ENCODE data around the gene MTHFD1L. TPM values are rescaled to one million over a fixed set of nuclear protein-coding genes. Genes with fewer than 3 reads are reported as not detected.

MTHFD1L gene
- total and polyA plus RNA-seq, 2 of the 8 experiments (the other 6 are each of a cell fraction or from before 2014, with no cell fraction given), result 29.2 to 105 TPM

- WGBS, 2 experiments (ENCODE audit: extremely low coverage in 1 of 2, insufficient coverage in 1 of 2, insufficient read length in 1 of 2, insufficient replicate concordance in 2 of 2, low coverage in 1 of 2, low lambda C conversion rate in 2 of 2, missing lambda C conversion rate in 1 of 2), result 90% methylated on average over 2 of the region's 2 CpGs; no CpG with 5 or more reads in 1 of the 2 experiments
- CTCF ChIA-PET (ENCODE audit: partially characterized antibody), result no interaction called here
- H3K23ac ChIP-seq (ENCODE audit: insufficient read length), result no peak overlapping the region
- H3K9me3 ChIP-seq (ENCODE audit: insufficient read depth in 2 of 2, low read depth in 1 of 2, low read length in 1 of 2), result no peaks in the 10 kb centered on the region
- H3K23me2 ChIP-seq (ENCODE audit: low read depth, low read length), result no peaks in the 10 kb centered on the region
- H4K5ac ChIP-seq (ENCODE audit: insufficient read length, low read depth, low read length), result no peak overlapping the region
- peaks cover 2 to 4% of the 10 kb centered on the region in 2 experiments for H4K20me1 ChIP-seq (replicated peaks in 1 of 2; ENCODE audit: control insufficient read depth in 1 of 2, insufficient read depth in 2 of 2, low read length in 2 of 2)
- H3K4me1 ChIP-seq (replicated peaks in 1 of 4; ENCODE audit: control insufficient read depth in 3 of 4, insufficient read depth in 4 of 4, low read length in 3 of 4), result peaks cover 0 to 2% (median 0%) of the 10 kb centered on the region in 4 experiments; a peak in 3 of 7 replicates
- H4K91ac ChIP-seq (replicated peaks; ENCODE audit: insufficient read length, low read length), result no peak overlapping the region
- no peak overlapping the region for H2AFZ ChIP-seq (ENCODE audit: low read length)
- H3K27ac ChIP-seq (ENCODE audit: low read depth, low read length), result no peak overlapping the region
- no peak overlapping the region for H2BK12ac ChIP-seq (ENCODE audit: low read depth, low read length)
- H3K36me3 ChIP-seq (ENCODE audit: control insufficient read depth in 2 of 4, insufficient read depth in 4 of 4, low read length in 3 of 4), result peaks cover 0 to 4% (median 2%) of the 10 kb centered on the region in 4 experiments; a peak in 4 of 8 replicates
- DNase-seq (ENCODE audit: low read depth in 1 of 2, low spot score in 2 of 2) (no peak), FAIRE-seq (no peak)
- H3K79me1 ChIP-seq (ENCODE audit: low read depth, low read length), result no peaks in the 10 kb centered on the region; the same call in 1 of the 2 replicates
- H3K9ac ChIP-seq (replicated peaks in 1 of 4; ENCODE audit: extremely low read depth in 1 of 4, low read depth in 3 of 4, low read length in 3 of 4), result no peak overlapping the region
- no peaks in the 10 kb centered on the region for H3K79me2 ChIP-seq (ENCODE audit: control insufficient read depth in 1 of 2, insufficient read depth in 2 of 2, low read length in 2 of 2)
- no peak overlapping the region for H3K56ac ChIP-seq (replicated peaks; ENCODE audit: insufficient read length, low read depth, low read length)
- no peaks in the 10 kb centered on the region for H3K27me3 ChIP-seq (replicated peaks in 1 of 4; ENCODE audit: control insufficient read depth in 3 of 4, extremely low read depth in 1 of 4, insufficient read depth in 3 of 4, low read length in 3 of 4)
- no peak overlapping the region for H3K18ac ChIP-seq (ENCODE audit: extremely low read depth, low read length)
- no peak overlapping the region for H3K4me3 ChIP-seq (ENCODE audit: extremely low read depth in 1 of 4, insufficient read depth in 2 of 4, low read depth in 3 of 4, low read length in 4 of 4)
- H2BK120ac ChIP-seq (replicated peaks; ENCODE audit: low read depth, low read length), result no peak overlapping the region
- no peak overlapping the region for H2AK5ac ChIP-seq (ENCODE audit: low read depth, low read length)
- H2BK15ac ChIP-seq (ENCODE audit: low read length), result no peak overlapping the region
- POLR2A ChIA-PET (ENCODE audit: partially characterized antibody), result no interaction called here
- H3K14ac ChIP-seq (ENCODE audit: insufficient read length), result no peak overlapping the region
- no peak overlapping the region for H3K4ac ChIP-seq (replicated peaks; ENCODE audit: insufficient read length, low read depth, low read length)
- H4K8ac ChIP-seq (ENCODE audit: extremely low read depth, insufficient read depth, low read length), result no peak overlapping the region
- H3K4me2 ChIP-seq (ENCODE audit: insufficient read depth in 1 of 2, low read depth in 2 of 2, low read length in 2 of 2), result no peak overlapping the region
- H2BK20ac ChIP-seq (ENCODE audit: low read length), result no peak overlapping the region
- H2BK5ac ChIP-seq (ENCODE audit: low read depth, low read length), result no peak overlapping the region
- TF ChIP-seq BRCA1 (IDR thresholded peaks at IDR 0.05; ENCODE audit: low read depth, low read length), result no peak
- TF ChIP-seq CTBP2 (IDR thresholded peaks at IDR 0.05; ENCODE audit: borderline replicate concordance, insufficient read depth, insufficient read length, low read length), result no peak
- TF ChIP-seq POU5F1 (IDR thresholded peaks at IDR 0.05; ENCODE audit: low read depth, low read length), result no peak
- no peak for TF ChIP-seq SAP30 (IDR thresholded peaks at IDR 0.05; ENCODE audit: insufficient read depth, insufficient replicate concordance, low read length)
- TF ChIP-seq POLR2AphosphoS5 (IDR thresholded peaks at IDR 0.05; ENCODE audit: low read depth, low read length), result no peak
- no peak for TF ChIP-seq SP1 (IDR thresholded peaks at IDR 0.05; ENCODE audit: low read depth, low read length)
- TF ChIP-seq EP300 (IDR thresholded peaks at IDR 0.05; ENCODE audit: borderline replicate concordance in 1 of 2, low read depth in 2 of 2, low read length in 2 of 2), result no peak
- TF ChIP-seq CHD2 (IDR thresholded peaks at IDR 0.05; ENCODE audit: low read length), result no peak
- TF ChIP-seq, protein P1, sequence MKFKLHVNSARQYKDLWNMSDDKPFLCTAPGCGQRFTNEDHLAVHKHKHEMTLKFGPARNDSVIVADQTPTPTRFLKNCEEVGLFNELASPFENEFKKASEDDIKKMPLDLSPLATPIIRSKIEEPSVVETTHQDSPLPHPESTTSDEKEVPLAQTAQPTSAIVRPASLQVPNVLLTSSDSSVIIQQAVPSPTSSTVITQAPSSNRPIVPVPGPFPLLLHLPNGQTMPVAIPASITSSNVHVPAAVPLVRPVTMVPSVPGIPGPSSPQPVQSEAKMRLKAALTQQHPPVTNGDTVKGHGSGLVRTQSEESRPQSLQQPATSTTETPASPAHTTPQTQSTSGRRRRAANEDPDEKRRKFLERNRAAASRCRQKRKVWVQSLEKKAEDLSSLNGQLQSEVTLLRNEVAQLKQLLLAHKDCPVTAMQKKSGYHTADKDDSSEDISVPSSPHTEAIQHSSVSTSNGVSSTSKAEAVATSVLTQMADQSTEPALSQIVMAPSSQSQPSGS (IDR thresholded peaks at IDR 0.05; ENCODE audit: low read length), result no peak
- no peak for TF ChIP-seq BCL11A (IDR thresholded peaks at IDR 0.05; ENCODE audit: low read depth in 2 of 2, low read length in 2 of 2)
- no peak for TF ChIP-seq JUND (IDR thresholded peaks at IDR 0.05; ENCODE audit: low read length)
- TF ChIP-seq SP2 (IDR thresholded peaks at IDR 0.05; ENCODE audit: low read length), result no peak
Measured at GRCh38 chr6:150981669-150982068, 116.2 kb downstream of the MTHFD1L start.

All from H1 (cell line).